Stimulated activated CD4-positive, alpha-beta T cell treated with anti-CD3 and anti-CD28 coated beads, Interleukin-1b, Interleukin-23, amount 100 ng/mL, for 48 hours (primary cell): ENCODE measurements around the gene MAP1S.

Experiments
- DNase-seq: peaks from one replicate; pipeline ENCODE4 v3.0.0-alpha.2; 2020

MAP1S gene

DNA sequence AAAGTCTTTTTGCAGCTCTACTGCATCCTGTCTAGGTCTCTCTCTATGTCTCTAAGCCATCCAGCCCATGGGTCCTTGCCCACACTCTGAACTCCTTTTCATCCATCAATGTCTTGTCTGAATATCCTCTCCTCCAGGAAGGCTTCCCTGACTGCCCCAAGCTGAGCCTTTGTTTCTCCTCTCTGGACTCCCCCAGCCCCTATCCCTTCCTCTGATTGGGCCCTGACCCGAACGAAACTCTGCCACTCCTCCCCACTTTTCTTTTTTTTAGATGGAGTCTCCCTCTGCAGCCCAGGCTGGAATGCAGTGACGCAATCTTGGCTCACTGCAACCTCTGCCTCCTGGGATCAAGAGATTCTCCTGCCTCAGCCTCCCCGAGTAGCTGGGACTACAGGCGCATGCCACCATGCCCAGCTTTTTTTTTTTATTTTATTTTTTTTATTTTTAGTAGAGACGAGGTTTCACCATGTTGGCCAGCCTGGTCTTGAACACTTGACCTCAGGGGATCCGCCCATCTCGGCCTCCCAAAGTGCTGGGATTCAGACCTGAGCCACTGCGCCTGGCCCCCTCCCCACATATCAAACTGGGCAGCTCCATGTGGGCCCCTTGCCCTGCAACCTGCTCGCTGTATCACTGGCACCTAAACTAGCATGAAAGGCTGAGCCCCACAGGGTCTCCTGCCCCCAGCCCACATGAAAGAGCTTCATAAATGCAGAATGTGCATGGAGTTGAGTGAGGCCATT is 30.3 kb upstream of the MAP1S start:
- DNase-seq: no peak

DNA sequence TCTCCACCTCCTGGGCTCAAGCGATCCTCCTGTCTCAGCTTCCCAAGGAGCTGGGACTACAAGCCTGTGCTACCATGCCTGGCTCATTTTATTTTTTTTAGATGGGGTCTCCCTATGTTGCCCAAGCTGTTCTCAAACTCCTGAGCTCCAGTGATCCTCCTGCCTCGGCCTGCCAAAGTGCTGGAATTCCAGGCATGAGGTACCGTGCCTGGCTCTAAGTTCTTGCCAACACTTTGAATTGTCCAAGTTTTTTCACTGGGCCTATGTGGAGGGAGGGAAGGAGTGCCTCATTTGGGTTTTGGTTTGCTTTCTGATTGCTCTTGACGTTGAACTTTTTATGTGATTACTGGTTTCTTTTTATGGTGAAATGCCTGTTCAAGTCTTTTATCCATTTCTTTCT is 26.7 kb upstream of the MAP1S start:
- no peak for DNase-seq

DNA sequence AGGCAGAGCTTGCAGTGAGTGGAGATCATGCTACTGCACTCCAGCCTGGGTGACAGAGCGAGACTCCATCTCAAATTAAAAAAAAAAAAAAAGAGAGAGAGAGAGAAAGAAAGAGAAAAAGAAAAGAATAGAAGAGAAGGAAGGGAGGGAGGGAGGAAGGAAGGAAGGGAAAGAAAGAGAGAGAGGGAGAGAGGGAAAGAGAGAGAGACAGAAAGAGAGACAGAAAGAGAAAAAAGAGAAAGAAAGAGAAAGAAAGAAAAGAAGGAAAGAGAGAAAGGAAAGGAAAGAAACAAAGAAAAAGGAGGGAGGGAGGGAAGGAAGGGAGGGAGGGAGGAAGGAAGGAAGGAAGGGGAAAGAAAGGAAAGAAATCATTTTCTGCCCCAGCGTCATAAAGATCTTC is 24.1 kb upstream of the MAP1S start:
- no peak for DNase-seq

DNA sequence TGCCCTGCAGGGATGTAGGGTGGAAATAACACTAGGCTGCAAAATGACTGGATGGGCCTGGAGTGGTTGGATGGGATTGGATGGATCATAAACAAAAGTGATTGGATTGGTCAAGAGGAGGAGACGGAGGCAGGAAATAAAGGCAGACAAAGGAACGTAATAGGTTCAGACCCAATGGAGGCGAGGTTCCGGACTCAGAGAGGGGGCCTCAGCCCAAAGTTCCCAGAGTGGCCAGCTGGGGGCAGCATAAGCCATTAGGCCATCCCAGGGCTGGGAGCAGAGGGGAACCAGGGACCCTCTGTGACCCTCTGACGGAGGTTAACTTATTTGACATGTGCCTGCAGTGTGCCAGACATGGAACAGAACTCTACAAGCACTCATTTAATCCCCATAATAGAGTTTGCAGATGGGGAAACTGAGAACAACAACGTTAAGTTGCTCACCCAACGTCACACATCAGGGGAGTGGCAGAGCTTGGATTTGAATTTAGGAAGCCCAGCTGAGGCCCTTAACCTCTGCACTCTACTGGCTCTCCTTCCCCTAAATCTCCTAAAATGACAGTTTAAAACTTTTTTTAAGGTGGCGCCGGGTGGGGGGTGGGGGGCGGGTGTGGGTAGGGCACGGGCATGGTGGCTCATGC is 15.3 kb upstream of the MAP1S start:
- DNase-seq: peak; percentile 72

DNA sequence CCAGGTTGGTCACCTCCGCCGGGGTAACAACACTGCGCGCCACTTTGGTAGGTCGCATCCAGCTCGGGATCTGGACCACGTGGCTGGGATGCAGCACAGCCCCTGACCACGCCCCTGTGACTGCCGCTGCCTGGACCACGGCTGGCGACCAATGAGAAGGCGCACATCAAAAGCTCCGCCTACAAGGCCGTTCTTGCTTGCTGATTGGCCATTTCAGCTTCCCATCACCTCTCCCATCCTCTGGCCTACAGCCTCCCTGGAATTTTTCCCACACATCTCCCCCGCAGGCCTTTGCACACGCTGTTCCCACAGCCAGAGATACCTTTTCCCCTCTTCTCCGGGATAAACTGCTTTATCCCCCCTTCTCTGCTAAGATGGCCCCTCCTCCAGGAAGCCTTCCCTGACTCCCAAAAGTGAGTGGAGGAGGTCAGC is 12.5 kb upstream of the MAP1S start:
- DNase-seq: no peak

DNA sequence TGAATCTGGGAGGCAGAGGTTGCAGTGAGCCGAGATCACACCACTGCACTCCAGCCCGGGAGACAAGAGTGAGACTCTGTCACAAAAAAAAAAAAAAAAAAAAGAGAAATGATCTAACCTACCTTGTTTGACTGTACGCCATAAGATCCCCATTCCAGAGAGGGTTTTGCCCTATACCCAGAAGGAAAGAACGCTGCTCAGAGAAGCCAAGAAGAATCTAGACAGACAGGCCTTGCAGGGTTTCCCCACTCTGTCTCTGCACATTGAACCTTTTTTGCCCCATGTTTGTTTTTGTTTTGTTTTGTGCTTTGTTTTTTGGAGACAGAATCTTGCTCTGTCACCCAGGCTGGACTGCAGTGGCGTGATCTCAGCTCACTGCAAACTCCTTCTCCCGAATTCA is 7.4 kb upstream of the MAP1S start:
- no peak for DNase-seq

DNA sequence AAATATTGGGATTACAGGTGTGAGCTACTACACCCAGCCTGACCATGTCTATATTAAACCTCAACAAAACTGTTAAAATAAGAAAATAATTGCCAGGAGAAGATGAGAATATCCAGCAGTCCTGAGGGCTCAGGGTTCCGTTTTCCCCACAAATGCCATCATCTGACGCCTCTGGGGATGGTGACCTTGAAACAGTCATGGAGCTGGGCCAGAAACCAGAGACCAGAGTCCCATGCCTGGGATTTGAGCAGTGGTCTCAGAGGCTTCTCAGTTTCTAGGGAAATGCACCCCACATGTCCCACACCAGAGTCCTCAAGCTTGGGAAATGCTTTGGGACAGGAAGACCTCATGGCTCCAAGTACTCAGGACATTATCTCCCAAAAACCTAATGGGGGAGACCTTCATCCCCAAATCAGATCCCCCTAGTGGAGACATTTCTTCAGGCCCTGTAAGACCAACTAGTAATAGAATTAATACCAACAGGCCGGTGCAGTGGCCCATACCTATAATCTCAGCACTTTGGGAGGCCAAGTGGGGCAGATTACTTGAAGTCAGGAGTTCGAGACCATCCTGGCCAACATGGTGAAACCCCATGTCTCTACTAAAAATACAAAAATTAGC is 2.9 kb upstream of the MAP1S start:
- DNase-seq: no peak

DNA sequence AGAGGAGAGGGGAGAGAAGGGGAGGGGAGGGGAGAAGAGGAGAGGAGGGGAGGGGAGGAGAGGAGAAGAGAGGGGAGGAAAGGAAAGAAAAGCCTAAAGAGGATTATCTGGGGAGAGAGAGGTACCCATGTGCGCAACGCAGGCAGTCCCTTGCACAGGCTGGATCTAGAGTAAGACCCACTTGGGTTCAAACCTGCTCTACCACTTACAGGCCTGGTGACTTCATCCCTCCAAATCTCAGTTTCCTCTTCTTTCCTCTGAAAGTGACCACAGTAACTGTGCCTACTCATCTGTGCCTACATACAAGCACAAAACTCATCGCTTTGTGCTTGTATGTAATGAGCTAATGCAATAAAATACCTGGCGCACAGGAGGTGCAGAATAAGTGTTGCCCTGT is 732 bp upstream of the MAP1S start:
- no peak for DNase-seq

DNA sequence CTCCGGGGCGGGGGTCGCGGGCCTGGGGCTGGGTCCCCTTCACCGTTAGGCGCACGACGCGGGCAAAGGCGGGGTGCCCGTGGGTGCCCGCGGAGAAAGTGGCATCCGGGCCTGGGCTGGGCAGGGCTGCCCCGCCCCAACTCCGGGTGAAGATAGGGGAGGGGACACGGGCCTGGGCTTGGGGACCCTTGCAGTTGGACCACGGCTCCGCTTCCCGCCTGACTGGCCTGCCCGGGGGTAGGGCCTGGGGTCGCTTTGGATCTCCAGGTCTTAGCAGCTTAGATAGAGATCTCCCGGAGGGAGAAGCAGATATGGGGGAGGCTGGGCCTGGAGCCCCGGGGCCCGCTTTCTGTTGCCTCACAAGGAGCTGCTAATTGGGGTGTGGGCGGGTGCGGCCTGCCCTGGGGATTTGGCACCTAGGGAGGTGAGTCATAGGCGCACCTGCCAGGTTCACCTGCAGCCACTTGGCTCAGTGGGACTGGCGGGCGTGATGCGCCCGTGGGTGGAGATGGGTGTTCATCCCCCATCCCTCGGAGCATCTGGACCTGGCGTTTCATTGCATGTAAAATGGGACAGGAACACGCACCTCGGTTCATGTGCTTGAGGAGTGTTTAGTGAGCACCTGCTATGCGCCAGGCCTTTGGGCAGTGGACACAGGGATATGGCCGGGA is 585 bp downstream of the MAP1S start:
- DNase-seq: peak; percentile 46

DNA sequence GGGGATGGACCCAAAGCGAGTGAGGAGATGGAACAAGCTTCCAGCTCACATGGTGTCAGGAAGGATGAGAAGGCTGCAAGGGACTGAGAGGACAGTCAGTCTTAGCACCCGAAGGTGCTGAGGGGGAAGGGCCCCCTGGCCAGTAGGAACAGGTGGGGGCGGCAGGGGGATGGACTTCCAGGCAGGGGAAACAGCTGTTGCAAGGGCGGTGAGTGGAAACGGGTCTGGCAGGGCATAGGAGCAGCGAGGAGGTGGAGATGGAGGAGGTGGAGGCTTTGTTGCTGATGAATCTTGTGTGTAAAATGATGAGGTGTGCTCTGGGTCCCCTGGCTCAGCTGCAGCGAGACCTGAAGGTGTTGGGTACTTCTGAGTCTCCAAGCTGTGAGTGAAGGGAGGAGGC is 1.2 kb downstream of the MAP1S start:
- DNase-seq: no peak

DNA sequence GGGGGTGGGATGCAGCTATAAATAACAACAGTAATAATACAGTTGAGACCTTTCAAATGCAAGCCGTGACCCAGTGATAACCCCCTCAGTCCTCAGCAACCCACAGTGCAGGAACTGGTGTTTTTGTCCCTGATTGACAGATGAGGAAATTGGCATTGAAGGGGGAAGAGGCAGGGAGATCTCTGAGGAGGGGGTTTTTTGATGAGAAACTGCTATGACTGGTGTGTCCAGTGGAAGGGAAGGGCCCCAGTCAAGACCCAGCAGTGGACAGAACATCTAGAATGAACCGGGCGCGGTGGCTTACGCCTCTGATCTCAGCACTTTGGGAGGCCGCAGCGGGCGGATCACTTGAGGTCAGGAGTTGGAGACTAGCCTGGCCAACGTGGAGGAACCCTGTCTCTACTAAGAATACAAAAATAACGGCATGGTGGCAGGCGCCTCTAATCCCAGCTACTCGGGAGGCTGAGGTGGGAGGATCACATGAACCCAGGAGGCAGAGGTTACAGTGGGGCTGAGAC is 1.9 kb downstream of the MAP1S start:
- DNase-seq: no peak

DNA sequence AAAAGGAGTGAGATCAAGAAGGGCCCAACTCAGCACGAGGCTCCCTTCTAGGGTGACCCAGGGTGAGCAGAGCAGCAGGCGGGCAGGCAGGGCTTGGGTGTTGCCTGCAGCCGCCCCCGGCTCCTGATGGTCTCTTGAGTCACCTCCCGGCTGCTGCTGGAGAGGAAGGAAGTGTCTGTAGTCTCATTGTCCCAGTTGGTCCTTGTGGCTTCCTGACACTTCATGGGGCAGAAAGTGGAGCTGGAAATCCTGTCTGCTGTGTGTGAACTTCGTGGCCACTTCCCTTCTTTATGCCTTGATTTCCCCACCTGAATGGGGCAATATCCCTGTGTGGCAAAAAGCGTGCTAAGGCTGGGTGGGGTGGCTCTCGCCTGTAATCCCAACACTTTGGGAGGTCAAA is 2.5 kb downstream of the MAP1S start:
- no peak for DNase-seq

DNA sequence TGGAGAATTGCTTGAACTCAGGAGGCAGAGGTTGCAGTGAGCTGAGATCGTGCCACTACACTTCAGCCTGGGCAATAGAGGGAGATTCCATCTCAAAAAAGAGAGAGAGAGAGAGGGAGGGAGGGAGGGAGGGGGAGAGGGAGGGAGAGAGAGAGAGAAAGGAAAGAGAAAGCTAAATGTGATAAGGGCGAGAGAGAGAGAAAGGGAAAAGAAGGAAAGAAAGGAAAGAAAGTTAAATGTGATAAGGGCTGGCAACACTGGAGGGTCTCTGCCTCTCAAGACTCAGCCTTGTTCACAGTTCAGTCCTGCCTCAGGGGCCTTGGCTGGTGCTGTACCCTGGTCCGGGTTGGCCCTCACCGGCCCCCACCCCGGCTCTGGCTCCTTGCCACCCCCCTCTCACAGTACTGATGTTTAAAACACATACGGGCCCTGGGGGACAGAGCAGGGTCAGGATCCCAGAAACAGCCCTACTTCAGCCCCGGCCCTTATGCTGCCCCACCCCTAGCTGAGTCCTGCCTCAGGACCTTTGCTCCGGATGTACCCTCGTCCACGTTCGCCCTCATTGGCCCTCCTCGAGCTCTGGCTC is 3.5 kb downstream of the MAP1S start:
- no peak for DNase-seq

DNA sequence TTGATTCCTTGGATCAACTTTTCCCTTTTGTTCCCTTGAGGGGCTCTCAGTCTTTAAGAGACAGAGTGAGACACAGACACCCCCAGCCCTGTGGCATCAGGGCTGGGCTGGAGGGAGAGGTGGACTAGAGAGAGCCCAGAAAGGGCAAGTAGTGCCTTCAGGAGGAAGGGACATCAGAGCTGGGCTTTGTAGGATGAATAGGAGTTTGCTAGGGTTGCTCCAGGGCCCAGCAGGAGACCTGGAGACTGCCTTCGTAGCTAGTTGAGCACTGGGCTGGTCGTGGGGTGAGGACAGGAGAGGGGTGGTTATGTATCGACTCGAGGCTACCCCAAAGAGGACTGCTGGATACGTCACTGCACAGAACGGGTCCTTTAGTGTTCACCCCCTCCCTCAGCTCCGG is 5.4 kb downstream of the MAP1S start:
- DNase-seq: no peak

DNA sequence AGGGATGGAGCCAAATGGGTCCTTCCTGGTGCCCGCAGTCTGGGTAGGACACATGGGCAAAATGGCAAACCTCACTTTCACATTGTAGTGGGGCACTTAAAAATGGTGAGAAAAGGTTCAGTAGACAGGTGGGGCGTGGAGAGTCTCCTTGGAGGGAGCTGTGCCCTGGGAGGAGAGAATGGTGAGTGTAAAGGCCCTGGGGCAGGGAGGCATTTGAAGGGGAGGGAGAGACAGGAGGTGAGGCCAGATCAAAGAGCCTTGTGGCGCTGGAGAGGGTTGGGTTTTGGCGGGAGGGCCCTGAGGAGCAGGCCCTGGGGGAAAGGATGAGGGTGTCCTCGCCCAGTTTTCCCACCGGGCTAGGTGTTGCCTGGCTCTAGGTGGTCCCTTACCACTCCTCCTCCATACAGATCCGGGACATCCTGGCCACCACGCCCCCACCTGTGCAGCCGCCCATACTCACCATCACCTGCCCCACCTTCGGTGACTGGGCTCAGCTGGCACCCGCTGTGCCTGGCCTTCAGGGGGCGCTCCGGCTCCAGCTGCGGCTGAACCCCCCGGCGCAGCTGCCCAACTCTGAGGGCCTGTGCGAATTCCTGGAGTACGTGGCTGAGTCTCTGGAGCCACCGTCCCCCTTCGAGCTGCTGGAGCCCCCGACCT is 6.3 kb downstream of the MAP1S start:
- no peak for DNase-seq

DNA sequence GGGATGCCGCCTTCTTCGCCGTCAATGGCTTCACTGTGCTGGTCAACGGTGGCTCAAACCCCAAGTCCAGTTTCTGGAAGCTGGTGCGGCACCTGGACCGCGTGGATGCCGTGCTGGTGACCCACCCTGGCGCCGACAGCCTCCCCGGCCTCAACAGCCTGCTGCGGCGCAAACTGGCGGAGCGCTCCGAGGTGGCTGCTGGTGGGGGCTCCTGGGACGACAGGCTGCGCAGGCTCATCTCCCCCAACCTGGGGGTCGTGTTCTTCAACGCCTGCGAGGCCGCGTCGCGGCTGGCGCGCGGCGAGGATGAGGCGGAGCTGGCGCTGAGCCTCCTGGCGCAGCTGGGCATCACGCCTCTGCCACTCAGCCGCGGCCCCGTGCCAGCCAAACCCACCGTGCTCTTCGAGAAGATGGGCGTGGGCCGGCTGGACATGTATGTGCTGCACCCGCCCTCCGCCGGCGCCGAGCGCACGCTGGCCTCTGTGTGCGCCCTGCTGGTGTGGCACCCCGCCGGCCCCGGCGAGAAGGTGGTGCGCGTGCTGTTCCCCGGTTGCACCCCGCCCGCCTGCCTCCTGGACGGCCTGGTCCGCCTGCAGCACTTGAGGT is 7.0 kb downstream of the MAP1S start:
- no peak for DNase-seq

DNA sequence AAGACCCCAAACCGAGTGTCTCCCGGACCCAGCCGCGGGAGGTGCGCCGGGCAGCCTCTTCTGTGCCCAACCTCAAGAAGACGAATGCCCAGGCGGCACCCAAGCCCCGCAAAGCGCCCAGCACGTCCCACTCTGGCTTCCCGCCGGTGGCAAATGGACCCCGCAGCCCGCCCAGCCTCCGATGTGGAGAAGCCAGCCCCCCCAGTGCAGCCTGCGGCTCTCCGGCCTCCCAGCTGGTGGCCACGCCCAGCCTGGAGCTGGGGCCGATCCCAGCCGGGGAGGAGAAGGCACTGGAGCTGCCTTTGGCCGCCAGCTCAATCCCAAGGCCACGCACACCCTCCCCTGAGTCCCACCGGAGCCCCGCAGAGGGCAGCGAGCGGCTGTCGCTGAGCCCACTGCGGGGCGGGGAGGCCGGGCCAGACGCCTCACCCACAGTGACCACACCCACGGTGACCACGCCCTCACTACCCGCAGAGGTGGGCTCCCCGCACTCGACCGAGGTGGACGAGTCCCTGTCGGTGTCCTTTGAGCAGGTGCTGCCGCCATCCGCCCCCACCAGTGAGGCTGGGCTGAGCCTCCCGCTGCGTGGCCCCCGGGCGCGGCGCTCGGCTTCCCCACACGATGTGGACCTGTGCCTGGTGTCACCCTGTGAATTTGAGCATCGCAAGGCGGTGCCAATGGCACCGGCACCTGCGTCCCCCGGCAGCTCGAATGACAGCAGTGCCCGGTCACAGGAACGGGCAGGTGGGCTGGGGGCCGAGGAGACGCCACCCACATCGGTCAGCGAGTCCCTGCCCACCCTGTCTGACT is 7.9 kb downstream of the MAP1S start:
- DNase-seq: no peak

DNA sequence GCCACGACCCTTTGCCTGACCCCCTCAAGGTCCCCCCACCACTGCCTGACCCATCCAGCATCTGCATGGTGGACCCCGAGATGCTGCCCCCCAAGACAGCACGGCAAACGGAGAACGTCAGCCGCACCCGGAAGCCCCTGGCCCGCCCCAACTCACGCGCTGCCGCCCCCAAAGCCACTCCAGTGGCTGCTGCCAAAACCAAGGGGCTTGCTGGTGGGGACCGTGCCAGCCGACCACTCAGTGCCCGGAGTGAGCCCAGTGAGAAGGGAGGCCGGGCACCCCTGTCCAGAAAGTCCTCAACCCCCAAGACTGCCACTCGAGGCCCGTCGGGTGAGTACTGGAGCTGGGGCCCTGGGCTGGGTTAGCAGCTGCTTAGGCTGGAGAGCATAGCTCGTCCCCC is 8.6 kb downstream of the MAP1S start:
- DNase-seq: no peak

DNA sequence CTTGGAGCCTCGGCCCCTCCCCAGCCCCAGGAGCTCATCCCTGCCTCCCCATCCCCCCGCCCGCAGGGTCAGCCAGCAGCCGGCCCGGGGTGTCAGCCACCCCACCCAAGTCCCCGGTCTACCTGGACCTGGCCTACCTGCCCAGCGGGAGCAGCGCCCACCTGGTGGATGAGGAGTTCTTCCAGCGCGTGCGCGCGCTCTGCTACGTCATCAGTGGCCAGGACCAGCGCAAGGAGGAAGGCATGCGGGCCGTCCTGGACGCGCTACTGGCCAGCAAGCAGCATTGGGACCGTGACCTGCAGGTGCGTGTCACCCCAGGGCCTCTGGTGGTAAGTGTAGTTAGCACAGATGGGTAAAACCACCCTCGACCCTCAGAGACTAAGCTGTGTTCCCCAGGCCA is 13.8 kb downstream of the MAP1S start:
- DNase-seq: no peak

DNA sequence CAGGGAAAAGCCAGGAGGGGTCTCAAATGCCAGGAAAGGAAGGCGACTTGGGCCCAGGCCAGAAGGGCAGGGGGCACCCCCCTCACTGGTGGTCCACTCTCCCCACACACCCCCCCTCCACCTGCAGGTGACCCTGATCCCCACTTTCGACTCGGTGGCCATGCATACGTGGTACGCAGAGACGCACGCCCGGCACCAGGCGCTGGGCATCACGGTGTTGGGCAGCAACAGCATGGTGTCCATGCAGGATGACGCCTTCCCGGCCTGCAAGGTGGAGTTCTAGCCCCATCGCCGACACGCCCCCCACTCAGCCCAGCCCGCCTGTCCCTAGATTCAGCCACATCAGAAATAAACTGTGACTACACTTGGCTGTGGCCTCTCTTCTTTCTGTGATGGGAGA is 14.9 kb downstream of the MAP1S start:
- DNase-seq: no peak

DNA sequence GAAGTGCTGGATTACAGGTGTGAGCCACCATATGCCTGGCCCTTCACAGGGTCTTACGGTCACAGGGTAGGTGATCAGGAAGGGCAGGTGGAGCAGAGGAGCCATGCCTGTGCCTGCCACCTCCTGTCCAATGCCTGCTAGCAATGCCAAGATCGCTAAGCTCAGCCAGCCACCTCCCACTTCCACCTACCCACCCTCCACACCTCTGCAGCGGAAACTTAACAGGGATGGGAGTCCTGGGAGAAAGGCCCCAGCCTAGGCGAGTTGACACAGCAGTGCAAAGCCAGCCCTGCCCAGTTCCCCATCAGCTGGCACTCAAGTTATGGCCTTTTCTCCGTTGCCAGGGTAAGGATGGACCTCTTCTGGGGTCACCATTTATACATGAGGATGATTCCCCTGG is 16.1 kb downstream of the MAP1S start:
- no peak for DNase-seq
